HG03280 (cell line): Measurements from ENCODE around the gene PCBD2.
"Not testable (repeated sequence)": the region's sequence is repeated elsewhere in the genome, so short reads cannot be mapped to it uniquely, and the experiment has no call there.

Experiments
- ATAC-seq: cut with Tn5 transposase; IDR thresholded peaks from one replicate; pipeline ENCODE4 v1.9.1; 2021; ENCODE audit warnings: mild to moderate bottlenecking, moderate library complexity; ENCODE audit not compliant: unreplicated experiment

PCBD2 gene

GRCh38 chr5:134957920-134958608, 53.1 kb downstream of the PCBD2 start:
- no peak for ATAC-seq

DNA sequence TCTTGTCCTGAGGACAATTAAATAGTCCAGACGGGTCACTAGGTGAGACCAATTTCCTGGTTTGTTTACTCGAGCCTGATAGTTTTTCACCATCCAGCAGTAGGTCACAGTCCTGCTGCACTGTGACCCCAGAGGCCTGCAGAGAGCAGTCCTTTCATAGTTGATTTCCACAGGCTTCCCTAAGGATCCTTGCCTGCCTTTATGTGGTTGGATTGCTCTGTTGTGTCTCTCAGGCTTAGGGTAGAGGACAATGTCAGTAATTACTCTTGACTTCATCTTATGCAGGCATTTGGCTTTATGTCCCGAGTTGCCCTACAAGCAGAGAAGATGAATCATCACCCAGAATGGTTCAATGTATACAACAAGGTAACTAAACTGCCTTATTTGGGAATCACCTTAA, 53.8 kb downstream of the PCBD2 start:
- no peak for ATAC-seq

DNA sequence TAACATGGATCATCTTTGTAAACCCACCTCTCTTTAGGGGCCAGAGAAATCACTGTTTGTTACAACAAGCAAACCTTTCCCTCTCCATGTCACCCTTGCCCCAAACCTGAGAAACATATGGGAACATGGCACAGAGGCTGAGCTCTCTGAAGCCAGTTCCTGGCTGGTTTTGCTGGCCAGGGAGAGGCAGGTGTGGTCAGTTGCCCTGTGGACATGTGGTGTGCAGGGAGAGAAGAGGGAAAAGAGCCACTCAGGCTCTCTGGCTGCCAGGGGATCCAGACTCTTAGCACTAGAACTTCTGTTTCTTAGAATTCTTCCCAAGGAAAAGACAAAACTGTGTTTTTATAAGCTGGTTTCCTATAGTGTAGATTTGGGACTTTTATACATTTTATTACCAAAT, 58.2 kb downstream of the PCBD2 start:
- ATAC-seq = no peak

- no peak for ATAC-seq
These were observed 59.7 kb downstream of the PCBD2 start for GRCh38 chr5:134964359-134965270.

DNA sequence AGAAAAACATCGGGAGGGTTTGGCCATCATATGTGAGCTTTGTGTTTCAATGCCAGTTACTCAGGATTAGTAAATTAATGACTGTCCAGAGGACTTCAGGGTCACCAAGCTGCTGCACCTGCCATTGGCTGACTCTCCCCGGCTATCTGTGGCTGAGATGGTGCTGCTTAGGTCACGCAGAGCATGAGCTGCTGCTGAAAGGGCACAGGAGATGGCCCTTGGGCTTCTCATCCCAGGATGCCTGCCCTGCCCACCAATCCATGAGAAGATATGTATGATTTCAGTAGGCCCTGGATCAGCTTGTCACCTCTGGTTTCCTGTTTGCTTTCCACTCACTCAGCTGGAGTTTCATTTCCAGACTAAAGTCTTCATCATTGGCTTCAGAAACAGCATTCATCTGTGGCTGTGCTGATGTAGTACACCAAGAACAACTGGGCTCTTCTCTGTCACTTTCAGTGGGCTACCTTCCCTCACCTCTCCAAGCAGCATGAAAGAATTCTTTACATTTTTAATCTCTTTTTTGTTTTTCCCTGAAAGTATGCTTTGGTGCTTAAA, 60.4 kb downstream of the PCBD2 start:
- no peak for ATAC-seq

GRCh38 chr5:134967607-134968006, 62.7 kb downstream of the PCBD2 start, which contains the start of gene CATSPER3:
CATSPER3 (plus strand) TSS chr5:134967907; CDS start chr5:134967992, 85 bp downstream.
- no peak for ATAC-seq

DNA sequence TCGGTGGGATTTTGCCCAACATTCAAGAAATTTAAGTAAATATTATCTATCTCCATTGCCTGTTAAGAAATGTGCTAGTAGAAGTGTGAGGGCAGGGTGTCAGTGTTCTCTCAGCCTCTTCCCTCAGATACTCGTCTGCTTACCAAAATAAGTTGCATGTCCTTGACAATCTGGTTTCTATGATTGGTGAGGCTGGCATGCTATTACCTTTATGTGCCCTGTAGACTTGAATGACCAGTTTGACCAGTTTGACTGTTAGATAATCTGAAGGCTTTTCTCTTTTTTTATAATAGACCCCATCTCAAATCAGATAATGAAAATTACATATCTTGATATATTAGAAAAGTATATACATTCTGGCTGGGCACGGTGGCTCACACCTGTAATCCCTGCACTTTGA, 63.1 kb downstream of the PCBD2 start:
- no peak for ATAC-seq

DNA sequence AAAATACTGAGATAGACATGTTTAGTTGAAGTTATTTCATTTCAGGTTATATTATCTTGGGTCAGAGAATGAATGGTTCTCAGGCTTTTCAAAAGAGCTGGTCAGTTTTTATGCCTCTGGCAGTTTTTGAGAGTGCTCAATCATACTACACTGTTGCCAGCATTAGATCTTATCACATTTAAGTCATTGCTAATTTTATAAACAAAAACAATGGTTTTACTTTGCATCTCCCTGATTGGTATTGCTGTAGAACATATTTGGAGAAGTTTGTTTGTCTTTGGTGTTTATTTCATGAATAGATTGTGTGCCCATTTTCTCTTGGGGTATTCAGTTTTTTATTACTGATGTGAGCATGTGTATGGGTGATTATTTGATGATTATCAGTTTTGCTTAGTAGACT, 64.2 kb downstream of the PCBD2 start:
- ATAC-seq = no peak

DNA sequence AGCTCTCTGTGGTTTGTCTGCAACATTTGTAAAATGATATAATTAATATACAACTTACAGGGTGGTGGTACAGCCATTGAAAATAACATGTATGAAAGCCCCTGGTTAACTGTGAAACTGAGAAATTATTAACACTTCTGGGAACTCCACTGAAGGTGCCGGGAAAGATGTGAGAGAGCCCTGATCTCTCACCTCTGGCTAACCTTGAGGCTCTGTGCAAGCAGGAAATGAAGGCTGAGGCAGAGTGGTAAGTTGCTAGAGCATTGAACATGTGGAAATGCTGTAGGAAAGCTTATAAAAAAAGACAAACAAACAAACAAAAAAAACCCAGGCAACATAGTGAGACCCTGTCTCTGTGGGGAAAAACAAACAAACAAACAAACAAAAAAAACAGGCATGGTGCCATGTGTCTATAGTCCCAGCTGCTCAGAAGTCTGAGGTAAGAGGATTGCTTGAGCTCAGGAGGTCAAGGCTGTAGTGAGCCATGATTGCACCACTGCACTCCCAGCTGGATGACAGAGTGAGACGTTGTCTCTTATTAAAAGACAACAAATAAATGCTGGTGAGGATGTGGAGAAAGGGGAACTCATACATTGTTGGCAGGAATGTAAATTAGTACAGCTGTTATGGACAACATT, 70.3 kb downstream of the PCBD2 start:
- no peak for ATAC-seq

- ATAC-seq = no peak
These were observed 70.9 kb downstream of the PCBD2 start for GRCh38 chr5:134975843-134976242.

DNA sequence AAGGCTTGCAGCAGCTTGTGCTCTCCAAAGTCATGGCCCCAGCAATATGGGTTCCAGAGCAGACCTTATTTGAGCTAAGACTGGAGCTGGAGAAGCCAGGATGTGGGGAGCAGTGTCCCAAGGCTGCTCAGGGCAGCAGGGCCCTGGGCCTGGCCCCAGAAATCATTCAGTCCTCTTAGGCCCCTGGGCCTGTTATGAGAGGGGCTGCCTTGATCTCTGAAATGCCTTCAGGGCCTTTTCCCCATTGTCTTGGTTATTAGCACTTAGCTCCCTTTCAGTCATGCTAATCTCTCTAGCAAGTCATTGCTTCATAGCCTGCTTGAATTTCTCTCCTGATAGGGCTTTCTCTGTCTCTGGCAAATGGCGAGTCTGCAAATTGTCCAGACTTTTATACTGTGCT, 71.9 kb downstream of the PCBD2 start:
- ATAC-seq = no peak

DNA sequence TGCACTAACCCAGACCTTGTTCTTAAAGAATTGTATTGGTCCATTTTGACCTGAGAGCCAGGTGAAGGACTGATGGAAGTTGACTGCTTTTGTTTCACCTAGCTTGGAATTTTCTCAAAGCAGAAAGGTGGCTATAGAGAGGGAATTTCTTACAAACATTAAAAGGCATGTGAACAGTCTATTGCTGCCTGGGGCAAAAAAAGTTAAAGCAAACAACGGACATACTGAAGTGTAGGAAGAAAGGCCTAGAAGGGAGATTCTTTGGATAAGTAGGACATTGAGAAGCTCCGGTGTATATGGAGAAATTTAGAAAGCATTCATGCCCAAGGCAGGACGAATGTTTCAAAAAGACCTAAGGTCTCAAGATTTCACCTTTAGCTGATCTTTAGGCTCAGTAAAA, 74.5 kb downstream of the PCBD2 start:
- no peak for ATAC-seq

DNA sequence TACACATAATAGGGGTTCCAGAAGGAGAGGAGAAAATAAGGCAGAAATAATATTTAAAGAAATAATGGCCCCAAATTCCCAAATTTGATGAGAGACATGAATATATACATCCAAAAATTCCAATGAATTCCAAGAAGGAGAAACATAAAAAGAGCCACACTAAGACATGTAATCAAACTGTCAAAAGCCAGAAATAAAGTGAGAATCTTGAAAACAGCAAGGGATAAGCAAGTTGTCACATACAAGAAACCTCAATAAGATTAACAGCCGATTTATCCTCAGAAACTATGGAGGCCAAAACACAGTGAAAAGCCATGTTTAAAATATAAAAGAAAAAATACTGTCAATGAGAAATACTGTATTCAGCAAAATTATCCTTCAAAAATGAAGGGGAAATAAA, 77.3 kb downstream of the PCBD2 start:
- no peak for ATAC-seq

GRCh38 chr5:134989266-134989830, 84.4 kb downstream of the PCBD2 start:
- ATAC-seq = no peak

- ATAC-seq = not testable (repeated sequence)
These were observed 85.3 kb downstream of the PCBD2 start for GRCh38 chr5:134990183-134990582.

DNA sequence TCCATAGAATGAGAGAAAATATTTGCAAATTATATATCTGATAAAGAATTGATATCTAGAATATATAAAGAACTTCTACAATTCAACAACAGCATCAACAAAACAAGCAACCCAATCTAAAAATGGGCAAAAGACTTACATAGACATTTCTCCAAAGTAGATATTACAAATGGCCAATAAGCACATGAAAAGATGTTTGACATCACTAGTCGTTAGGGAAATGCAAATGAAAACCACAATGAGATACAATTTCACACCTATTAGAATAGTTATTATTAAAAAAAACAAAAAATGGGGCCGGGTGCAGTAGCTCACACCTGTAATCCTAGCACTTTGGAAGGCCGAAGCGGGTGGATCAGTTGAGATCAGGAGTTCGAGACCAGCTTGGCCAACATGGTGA, 87.2 kb downstream of the PCBD2 start:
- no peak for ATAC-seq

GRCh38 chr5:134993161-134993560, 88.2 kb downstream of the PCBD2 start:
- no peak for ATAC-seq

DNA sequence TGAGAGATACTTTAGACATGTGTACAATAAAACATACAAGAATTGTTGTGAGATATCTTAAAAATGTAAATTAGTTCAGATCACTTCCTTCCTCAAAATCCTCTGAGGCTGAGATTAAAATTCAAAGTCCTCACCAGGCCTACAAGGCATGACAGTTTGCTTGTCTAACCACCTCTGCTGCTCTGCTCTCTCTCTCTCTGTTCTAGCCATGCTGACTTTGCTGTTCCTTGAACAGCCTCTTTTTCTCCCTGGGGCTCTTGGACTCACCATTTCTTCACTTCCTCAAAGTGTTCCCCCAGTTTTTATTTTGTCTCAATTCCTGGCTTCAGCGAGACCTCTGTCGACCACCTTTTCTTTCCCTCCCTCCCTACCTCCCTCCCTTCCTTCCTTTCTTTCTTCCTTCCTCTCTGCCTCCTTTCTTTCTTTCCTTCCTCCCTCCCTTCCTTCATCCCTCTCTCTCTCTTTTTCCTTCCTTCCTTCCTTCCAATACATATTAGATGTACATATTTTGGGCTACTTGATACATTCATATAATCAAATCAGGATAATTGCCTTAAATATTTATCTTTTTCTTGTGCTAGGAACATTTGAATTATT, 89.7 kb downstream of the PCBD2 start:
- no peak for ATAC-seq

DNA sequence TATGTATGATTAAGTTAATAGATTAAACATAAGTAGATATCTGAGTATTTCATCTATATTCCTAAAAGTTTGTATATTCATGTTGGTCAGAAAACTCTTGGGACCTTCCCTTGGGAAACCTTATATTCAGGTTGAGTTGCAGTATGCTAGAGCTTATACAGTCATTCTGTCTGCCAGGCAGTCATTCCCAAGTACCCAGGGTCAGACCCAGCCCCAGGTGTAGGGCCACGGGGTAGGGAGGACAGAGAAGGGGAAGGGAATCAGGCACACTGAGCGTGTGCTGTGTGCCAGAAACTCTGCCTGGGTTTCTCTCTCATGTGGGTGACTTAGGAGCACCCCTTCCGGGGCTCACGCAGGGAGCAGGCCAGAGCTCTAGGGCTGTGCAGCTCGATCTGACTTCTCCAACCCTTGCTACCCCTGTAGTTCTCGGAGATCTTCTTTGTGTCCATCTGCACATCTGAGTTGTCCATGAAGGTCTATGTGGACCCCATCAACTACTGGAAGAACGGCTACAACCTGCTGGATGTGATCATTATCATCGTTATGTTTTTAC, 91.0 kb downstream of the PCBD2 start:
- no peak for ATAC-seq

GRCh38 chr5:134997015-134997414, 92.1 kb downstream of the PCBD2 start:
- ATAC-seq = no peak
